ENCODE measurements around the gene TRIM77. TPM values are rescaled to one million over a fixed set of nuclear protein-coding genes. Genes with fewer than 3 reads are reported as not detected.
"Not testable (repeated sequence)": the region's sequence is repeated elsewhere in the genome, so short reads cannot be mapped to it uniquely, and the experiment has no call there.

The TRIM77 gene
- total RNA-seq, 1 experiment from 2014 or later = not detected

- H3K4me3 Mint-ChIP-seq (ENCODE audit: low read depth, unreplicated experiment); CTCF ChIA-PET; DNase-seq; H3K27me3 Mint-ChIP-seq (ENCODE audit: unreplicated experiment); H3K9me3 Mint-ChIP-seq (ENCODE audit: low read depth, unreplicated experiment); H3K27ac Mint-ChIP-seq (ENCODE audit: unreplicated experiment); intact Hi-C loops (cut with micrococcal nuclease; ENCODE audit: unreplicated experiment); H3K4me1 Mint-ChIP-seq (ENCODE audit: low read depth, unreplicated experiment); BruUV-seq (replicated peaks); H3K36me3 Mint-ChIP-seq (ENCODE audit: insufficient read depth, unreplicated experiment): not testable (repeated sequence)
These were observed 3.0 kb upstream of the TRIM77 start for GRCh38 chr11:89707080-89707479.

GRCh38 chr11:89724866-89725498 is 14.9 kb downstream of the TRIM77 start:
- H3K9me3 Mint-ChIP-seq (ENCODE audit: low read depth, unreplicated experiment); intact Hi-C loops (cut with micrococcal nuclease; ENCODE audit: unreplicated experiment); H3K4me1 Mint-ChIP-seq (ENCODE audit: low read depth, unreplicated experiment); H3K27me3 Mint-ChIP-seq (ENCODE audit: unreplicated experiment); H3K27ac Mint-ChIP-seq (ENCODE audit: unreplicated experiment); BruUV-seq (replicated peaks); DNase-seq; H3K4me3 Mint-ChIP-seq (ENCODE audit: low read depth, unreplicated experiment); H3K36me3 Mint-ChIP-seq (ENCODE audit: insufficient read depth, unreplicated experiment); CTCF ChIA-PET: not testable (repeated sequence)

GRCh38 chr11:89730215-89730614 is 20.1 kb downstream of the TRIM77 start:
- intact Hi-C loops (cut with micrococcal nuclease; ENCODE audit: unreplicated experiment); H3K9me3 Mint-ChIP-seq (ENCODE audit: low read depth, unreplicated experiment); H3K36me3 Mint-ChIP-seq (ENCODE audit: insufficient read depth, unreplicated experiment); H3K27ac Mint-ChIP-seq (ENCODE audit: unreplicated experiment); H3K4me3 Mint-ChIP-seq (ENCODE audit: low read depth, unreplicated experiment); H3K27me3 Mint-ChIP-seq (ENCODE audit: unreplicated experiment); CTCF ChIA-PET; BruUV-seq (replicated peaks); DNase-seq; H3K4me1 Mint-ChIP-seq (ENCODE audit: low read depth, unreplicated experiment): not testable (repeated sequence)

GRCh38 chr11:89736566-89736965 is 26.5 kb downstream of the TRIM77 start:
- no peak for TF ChIP-seq CTCF (IDR thresholded peaks at IDR 0.05; ENCODE audit: unreplicated experiment)
- no peaks in the 10 kb centered on the region for H3K9me3 Mint-ChIP-seq (ENCODE audit: low read depth, unreplicated experiment)
- CTCF ChIA-PET = no interaction called here
- BruUV-seq (replicated peaks) = no TSS peak
- H3K36me3 Mint-ChIP-seq (ENCODE audit: insufficient read depth, unreplicated experiment) = no peaks in the 10 kb centered on the region
- intact Hi-C loops (cut with micrococcal nuclease; ENCODE audit: unreplicated experiment) = no loop called here
- no peak for DNase-seq
- H3K4me1 Mint-ChIP-seq (ENCODE audit: low read depth, unreplicated experiment) = no peaks in the 10 kb centered on the region
- no peaks in the 10 kb centered on the region for H3K27me3 Mint-ChIP-seq (ENCODE audit: unreplicated experiment)
- no peak overlapping the region for H3K27ac Mint-ChIP-seq (ENCODE audit: unreplicated experiment)
- H3K4me3 Mint-ChIP-seq (ENCODE audit: low read depth, unreplicated experiment) = no peak overlapping the region

- H3K9me3 Mint-ChIP-seq (ENCODE audit: low read depth, unreplicated experiment) = no peaks in the 10 kb centered on the region
- H3K27me3 Mint-ChIP-seq (ENCODE audit: unreplicated experiment) = no peaks in the 10 kb centered on the region
- intact Hi-C loops (cut with micrococcal nuclease; ENCODE audit: unreplicated experiment) = no loop called here
- no TSS peak for BruUV-seq (replicated peaks)
- no peaks in the 10 kb centered on the region for H3K4me1 Mint-ChIP-seq (ENCODE audit: low read depth, unreplicated experiment)
- H3K27ac Mint-ChIP-seq (ENCODE audit: unreplicated experiment) = no peak overlapping the region
- TF ChIP-seq CTCF (IDR thresholded peaks at IDR 0.05; ENCODE audit: unreplicated experiment) = no peak
- no peak for DNase-seq
- CTCF ChIA-PET = no interaction called here
- H3K36me3 Mint-ChIP-seq (ENCODE audit: insufficient read depth, unreplicated experiment) = no peaks in the 10 kb centered on the region
- H3K4me3 Mint-ChIP-seq (ENCODE audit: low read depth, unreplicated experiment) = no peak overlapping the region
These were observed 27.0 kb downstream of the TRIM77 start for GRCh38 chr11:89737116-89737515.

GRCh38 chr11:89741406-89741805 is 31.3 kb downstream of the TRIM77 start:
- not testable (repeated sequence) for H3K27ac Mint-ChIP-seq (ENCODE audit: unreplicated experiment); H3K9me3 Mint-ChIP-seq (ENCODE audit: low read depth, unreplicated experiment)

GRCh38 chr11:89744158-89744557 is 34.1 kb downstream of the TRIM77 start:
- H3K4me1 Mint-ChIP-seq (ENCODE audit: low read depth, unreplicated experiment); H3K27ac Mint-ChIP-seq (ENCODE audit: unreplicated experiment); H3K4me3 Mint-ChIP-seq (ENCODE audit: low read depth, unreplicated experiment); H3K36me3 Mint-ChIP-seq (ENCODE audit: insufficient read depth, unreplicated experiment); H3K27me3 Mint-ChIP-seq (ENCODE audit: unreplicated experiment); CTCF ChIA-PET; BruUV-seq (replicated peaks); H3K9me3 Mint-ChIP-seq (ENCODE audit: low read depth, unreplicated experiment); intact Hi-C loops (cut with micrococcal nuclease; ENCODE audit: unreplicated experiment); DNase-seq: not testable (repeated sequence)

More at GRCh38 chr11:89741406-89741805, 31.3 kb downstream of the TRIM77 start:
- CTCF ChIA-PET; H3K27me3 Mint-ChIP-seq (ENCODE audit: unreplicated experiment); H3K36me3 Mint-ChIP-seq (ENCODE audit: insufficient read depth, unreplicated experiment); intact Hi-C loops (cut with micrococcal nuclease; ENCODE audit: unreplicated experiment); H3K4me1 Mint-ChIP-seq (ENCODE audit: low read depth, unreplicated experiment); BruUV-seq (replicated peaks); DNase-seq; H3K4me3 Mint-ChIP-seq (ENCODE audit: low read depth, unreplicated experiment): not testable (repeated sequence)

GRCh38 chr11:89750822-89751221 is 40.7 kb downstream of the TRIM77 start:
- H3K4me3 Mint-ChIP-seq (ENCODE audit: low read depth, unreplicated experiment); CTCF ChIA-PET: not testable (repeated sequence)

More at GRCh38 chr11:89750822-89751221, 40.7 kb downstream of the TRIM77 start:
- BruUV-seq (replicated peaks); H3K36me3 Mint-ChIP-seq (ENCODE audit: insufficient read depth, unreplicated experiment); intact Hi-C loops (cut with micrococcal nuclease; ENCODE audit: unreplicated experiment); H3K27ac Mint-ChIP-seq (ENCODE audit: unreplicated experiment); H3K4me1 Mint-ChIP-seq (ENCODE audit: low read depth, unreplicated experiment); H3K9me3 Mint-ChIP-seq (ENCODE audit: low read depth, unreplicated experiment); H3K27me3 Mint-ChIP-seq (ENCODE audit: unreplicated experiment); DNase-seq: not testable (repeated sequence)
